Muscle layer of colon (tissue), 2 donors: ENCODE results near the gene ALG5.

Experiments used
- H3K27ac ChIP-seq: one replicate; pipeline ENCODE4 v1.7.0; 2013; ENCODE audit warnings: low read depth, mild to moderate bottlenecking, low read length, moderate library complexity
- H3K27me3 ChIP-seq, 2 donors: one replicate each; pipeline ENCODE4 v1.7.0; 2013; ENCODE audit warnings: low read length in 2 of 2, mild to moderate bottlenecking in 2 of 2; ENCODE audit not compliant: insufficient read depth in 2 of 2, control insufficient read depth in 1 of 2
- H3K36me3 ChIP-seq: one replicate; pipeline ENCODE4 v1.7.0; 2013; ENCODE audit warnings: mild to moderate bottlenecking, low read length; ENCODE audit not compliant: insufficient read depth
- H3K4me1 ChIP-seq: one replicate; pipeline ENCODE4 v1.7.0; 2013; ENCODE audit warnings: mild to moderate bottlenecking, low read length; ENCODE audit not compliant: insufficient read depth
- H3K4me3 ChIP-seq, 2 donors: one replicate each; pipeline ENCODE4 v1.7.0; 2013; ENCODE audit warnings: low read length in 2 of 2, low read depth in 1 of 2, mild to moderate bottlenecking in 1 of 2, moderate library complexity in 1 of 2
- H3K9ac ChIP-seq: one replicate; pipeline ENCODE4 v1.7.0; 2013; ENCODE audit warnings: low read length
- H3K9me3 ChIP-seq: one replicate; pipeline ENCODE4 v1.7.0; 2013; ENCODE audit warnings: mild to moderate bottlenecking, low read length
- donor health status: abdominal sarcoma.
- donor health status: Adenocarcinoma of cecum.

Gene ALG5

DNA sequence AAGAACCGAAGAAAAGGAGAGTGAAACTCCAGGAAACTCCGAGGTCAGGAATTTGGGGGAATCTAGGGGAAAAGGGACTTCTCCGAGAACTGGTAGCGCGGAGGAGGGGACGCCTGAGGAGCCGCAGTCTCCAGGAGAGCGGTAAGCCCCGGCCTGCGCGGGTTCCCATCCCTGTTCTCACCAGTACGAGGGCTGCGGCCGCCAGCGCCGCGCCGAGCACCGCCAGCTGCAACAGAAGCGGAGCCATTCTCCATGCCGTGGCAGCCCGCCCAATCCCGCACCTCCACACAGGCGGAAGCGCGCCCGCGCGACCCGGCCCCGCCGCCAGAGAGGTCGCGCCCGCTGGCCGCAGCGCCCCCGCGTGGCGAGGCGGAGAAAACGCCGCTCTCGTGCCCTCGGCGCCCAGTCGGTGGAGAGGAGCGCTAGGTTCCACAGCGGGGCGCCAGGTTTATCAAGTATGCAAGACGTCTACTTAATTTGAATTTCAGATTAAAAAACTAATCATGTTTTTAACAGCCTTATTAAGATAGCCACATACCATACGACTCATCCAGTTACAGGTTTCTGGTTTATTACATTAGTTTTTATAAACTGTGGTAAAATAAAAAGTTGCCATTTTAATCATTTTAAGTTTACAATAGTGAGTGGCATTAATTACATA, at the start of gene ALG5:
ALG5 (minus strand) TSS at position 287 of the 661 bp plus-strand sequence; CDS start at position 247, 40 bp downstream.
- Histone ChIP-seq H3K27me3 (no peaks in the 10 kb centered on the region), H3K9ac (peak within 1 kb of the TSS; percentile 89), H3K27ac (peak within 1 kb of the TSS; percentile 97), H3K4me1 (peaks cover 19% of the 10 kb centered on the region), H3K36me3 (peaks cover 11% of the 10 kb centered on the region), H3K9me3 (no peaks in the 10 kb centered on the region), H3K4me3 (peak within 1 kb of the TSS; percentile 92 to 94)

DNA sequence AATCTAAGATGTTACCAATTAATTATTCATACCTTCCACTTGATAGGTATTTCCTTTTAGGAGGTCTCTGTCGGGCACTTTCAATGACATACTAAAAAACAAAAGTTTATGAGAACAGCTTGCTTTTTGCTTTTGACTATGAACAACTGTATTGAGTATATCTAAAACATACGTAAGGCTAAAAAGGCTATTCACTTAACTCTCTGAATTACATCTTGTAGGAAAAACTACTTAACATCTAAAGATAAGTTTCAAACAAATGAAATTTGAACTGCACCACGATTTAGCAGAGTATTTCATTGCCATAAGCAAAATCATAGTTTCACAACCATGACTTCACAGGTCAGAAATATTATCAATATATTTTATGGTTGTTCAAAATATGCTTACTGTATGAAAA, 48.7 kb upstream of the ALG5 start:
- H3K9ac ChIP-seq: no peak overlapping the region
- H3K4me1 ChIP-seq: no peaks in the 10 kb centered on the region
- no peak overlapping the region for H3K27ac ChIP-seq
- no peaks in the 10 kb centered on the region for H3K27me3 ChIP-seq
- peaks cover 17% of the 10 kb centered on the region for H3K36me3 ChIP-seq
- H3K4me3 ChIP-seq: no peak overlapping the region
- no peaks in the 10 kb centered on the region for H3K9me3 ChIP-seq

DNA sequence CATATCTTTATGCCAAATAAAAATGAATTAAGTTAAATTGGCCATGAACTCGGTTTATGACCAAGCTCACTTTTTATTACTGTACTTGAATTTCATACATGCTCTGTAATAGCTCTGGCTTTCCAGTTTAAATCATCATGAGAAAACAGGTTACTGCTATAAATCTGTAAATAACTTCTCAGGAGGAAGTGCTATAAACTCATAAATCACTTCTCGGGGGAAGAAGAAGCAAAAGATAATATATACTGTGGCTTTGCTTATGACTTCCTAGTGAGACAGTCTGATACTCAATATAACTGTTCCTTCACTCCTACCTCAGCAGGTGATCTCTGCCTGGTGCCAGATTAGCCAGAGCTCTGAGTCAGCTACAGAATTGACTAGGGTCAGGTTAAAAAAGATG, 47.9 kb upstream of the ALG5 start:
- H3K27me3 ChIP-seq: no peaks in the 10 kb centered on the region

DNA sequence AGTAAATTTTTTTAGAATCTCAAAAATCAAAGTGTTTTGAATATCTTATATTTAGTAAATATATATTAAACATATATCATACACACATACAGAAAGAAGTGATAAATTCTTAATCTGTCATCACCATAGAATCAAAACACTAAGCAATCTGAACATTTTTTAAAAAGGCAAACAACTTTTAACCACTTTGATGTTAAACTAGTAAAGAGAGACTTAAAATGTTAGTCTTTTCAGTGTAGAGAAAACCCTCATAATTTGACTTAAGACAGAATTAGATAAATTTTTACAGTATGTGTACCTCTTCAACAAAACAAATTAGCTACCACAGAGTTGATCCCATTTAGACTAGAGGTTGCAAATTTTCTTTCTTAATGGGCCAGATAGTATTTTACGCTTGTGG, 46.9 kb upstream of the ALG5 start:
- Histone ChIP-seq H3K36me3 (peaks cover 33% of the 10 kb centered on the region), H3K27me3 (no peaks in the 10 kb centered on the region), H3K27ac (no peak overlapping the region), H3K4me3 (no peak overlapping the region), H3K4me1 (no peaks in the 10 kb centered on the region), H3K9me3 (no peaks in the 10 kb centered on the region), H3K9ac (no peak overlapping the region)

More for the DNA sequence above, 47.9 kb upstream of the ALG5 start:
- Histone ChIP-seq H3K4me3 (no peak overlapping the region), H3K36me3 (peaks cover 25% of the 10 kb centered on the region), H3K27ac (no peak overlapping the region), H3K9me3 (no peaks in the 10 kb centered on the region), H3K4me1 (no peaks in the 10 kb centered on the region), H3K9ac (no peak overlapping the region)

DNA sequence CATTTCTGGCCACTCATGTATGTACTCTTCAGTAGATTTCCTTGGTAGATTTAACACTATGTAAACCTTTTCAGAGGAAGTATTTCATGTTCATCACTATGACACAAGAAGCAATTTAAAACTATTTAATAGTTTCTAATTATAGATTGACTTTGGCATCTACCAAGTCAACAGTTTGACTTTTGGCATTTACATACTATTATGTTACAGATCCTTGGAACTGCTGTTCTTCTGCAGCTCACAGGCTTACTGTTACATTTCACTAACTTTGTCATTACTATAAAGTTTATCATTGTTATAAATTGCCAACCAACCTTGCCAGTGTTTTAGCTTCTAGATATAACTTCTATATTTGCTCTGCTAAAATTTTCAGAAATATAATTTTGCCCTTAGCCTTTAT, 41.6 kb upstream of the ALG5 start:
- Histone ChIP-seq H3K36me3 (peaks cover 48% of the 10 kb centered on the region), H3K27ac (no peak overlapping the region), H3K27me3 (no peaks in the 10 kb centered on the region), H3K4me1 (no peaks in the 10 kb centered on the region), H3K9ac (no peak overlapping the region), H3K9me3 (no peaks in the 10 kb centered on the region), H3K4me3 (no peak overlapping the region)

DNA sequence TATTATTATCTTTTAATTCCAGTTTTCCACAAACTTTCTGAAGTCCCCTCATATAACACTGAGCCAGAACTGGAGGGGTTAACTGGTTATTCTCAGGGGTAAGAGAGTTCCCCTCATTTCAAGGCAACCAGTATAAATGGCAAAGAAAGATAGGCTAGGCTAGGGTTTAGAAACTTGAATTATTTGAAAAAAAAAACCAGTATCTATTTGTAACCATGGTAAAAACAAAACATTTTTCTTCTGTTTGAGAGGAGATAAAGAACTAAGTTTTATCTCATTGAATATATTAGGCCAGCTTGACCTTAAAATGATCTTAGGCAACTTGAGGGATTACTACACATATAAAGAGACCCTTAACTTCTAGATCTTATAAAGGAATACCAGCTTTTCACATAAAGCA, 40.8 kb upstream of the ALG5 start:
- peaks cover 53% of the 10 kb centered on the region for H3K36me3 ChIP-seq

GRCh38 chr13:37037241-37037640, 38.1 kb upstream of the ALG5 start:
- no peak overlapping the region for H3K4me3 ChIP-seq
- peaks cover 49% of the 10 kb centered on the region for H3K36me3 ChIP-seq
- no peak overlapping the region for H3K27ac ChIP-seq
- no peaks in the 10 kb centered on the region for H3K4me1 ChIP-seq
- no peaks in the 10 kb centered on the region for H3K27me3 ChIP-seq
- H3K9me3 ChIP-seq: no peaks in the 10 kb centered on the region
- H3K9ac ChIP-seq: no peak overlapping the region

More for the DNA sequence above, 40.8 kb upstream of the ALG5 start:
- no peaks in the 10 kb centered on the region for H3K9me3 ChIP-seq
- H3K27ac ChIP-seq: no peak overlapping the region
- no peak overlapping the region for H3K9ac ChIP-seq
- H3K27me3 ChIP-seq: no peaks in the 10 kb centered on the region
- H3K4me3 ChIP-seq: no peak overlapping the region
- no peaks in the 10 kb centered on the region for H3K4me1 ChIP-seq

DNA sequence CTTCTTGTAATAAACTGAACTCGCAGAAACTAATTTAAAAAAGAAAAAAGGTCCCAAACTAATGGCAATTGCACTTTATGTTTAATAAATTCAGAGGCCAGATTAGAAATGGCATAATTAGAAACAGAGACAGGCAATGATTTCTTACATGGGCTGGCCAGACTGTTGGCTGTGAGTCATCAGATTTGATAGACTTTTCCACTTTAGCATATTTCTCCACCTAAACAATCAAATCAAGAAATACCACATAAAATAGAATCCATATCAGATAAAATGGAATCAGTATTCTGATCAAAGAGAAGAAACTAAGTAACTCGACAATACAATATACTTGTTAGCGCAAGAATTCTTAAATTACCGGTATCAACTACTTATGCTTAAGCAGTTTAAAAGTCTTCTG, 30.5 kb upstream of the ALG5 start:
- Histone ChIP-seq H3K36me3 (peaks cover 65% of the 10 kb centered on the region), H3K4me1 (no peaks in the 10 kb centered on the region), H3K4me3 (no peak overlapping the region), H3K9ac (no peak overlapping the region), H3K27ac (no peak overlapping the region), H3K9me3 (no peaks in the 10 kb centered on the region), H3K27me3 (no peaks in the 10 kb centered on the region)

- Histone ChIP-seq H3K9ac (no peak overlapping the region), H3K36me3 (peaks cover 70% of the 10 kb centered on the region), H3K27me3 (no peaks in the 10 kb centered on the region), H3K27ac (no peak overlapping the region), H3K4me3 (no peak overlapping the region), H3K4me1 (no peaks in the 10 kb centered on the region), H3K9me3 (no peaks in the 10 kb centered on the region)
Observed at GRCh38 chr13:37027639-37028038, 28.5 kb upstream of the ALG5 start.

DNA sequence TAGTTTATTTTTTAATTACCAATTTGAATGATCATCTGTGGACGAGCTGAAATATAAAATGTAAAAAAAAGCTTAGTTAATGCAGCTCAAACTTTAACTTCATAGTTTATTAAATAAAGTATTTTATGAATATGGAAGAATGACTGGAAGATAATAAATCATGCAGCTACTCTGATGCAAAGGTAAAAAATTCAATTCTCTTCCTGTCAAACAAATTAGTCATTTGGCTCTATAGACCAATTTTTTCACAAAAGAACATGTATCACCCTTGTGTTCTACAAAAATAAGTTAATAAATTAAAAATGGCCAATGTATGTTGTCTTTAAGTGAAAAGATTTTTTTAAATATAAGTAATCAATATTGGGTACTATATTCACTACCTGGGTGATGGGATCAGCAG, 27.6 kb upstream of the ALG5 start:
- no peaks in the 10 kb centered on the region for H3K9me3 ChIP-seq
- no peak overlapping the region for H3K27ac ChIP-seq
- no peaks in the 10 kb centered on the region for H3K4me1 ChIP-seq
- no peak overlapping the region for H3K4me3 ChIP-seq
- no peak overlapping the region for H3K9ac ChIP-seq
- H3K27me3 ChIP-seq: no peaks in the 10 kb centered on the region
- peaks cover 70% of the 10 kb centered on the region for H3K36me3 ChIP-seq

- H3K9me3 ChIP-seq: no peaks in the 10 kb centered on the region
- H3K36me3 ChIP-seq: peaks cover 63% of the 10 kb centered on the region
- H3K27ac ChIP-seq: no peak overlapping the region
- H3K27me3 ChIP-seq: no peaks in the 10 kb centered on the region
- no peaks in the 10 kb centered on the region for H3K4me1 ChIP-seq
- H3K4me3 ChIP-seq: no peak overlapping the region
- no peak overlapping the region for H3K9ac ChIP-seq
Observed at GRCh38 chr13:37023871-37024270, 24.7 kb upstream of the ALG5 start.

GRCh38 chr13:37014609-37015008, 15.5 kb upstream of the ALG5 start:
- no peaks in the 10 kb centered on the region for H3K4me1 ChIP-seq
- H3K27ac ChIP-seq: no peak overlapping the region
- H3K9ac ChIP-seq: no peak overlapping the region
- no peaks in the 10 kb centered on the region for H3K9me3 ChIP-seq
- no peak overlapping the region for H3K4me3 ChIP-seq
- no peaks in the 10 kb centered on the region for H3K27me3 ChIP-seq
- peaks cover 55% of the 10 kb centered on the region for H3K36me3 ChIP-seq
